GM19240 (cell line): Measurements from ENCODE around the gene DYNLT3.

Experiments
- DNase-seq: peaks from one replicate; pipeline ENCODE4 v3.0.0; 2011; ENCODE audit warnings: low spot score; ENCODE audit not compliant: insufficient read length

Gene DYNLT3

DNA sequence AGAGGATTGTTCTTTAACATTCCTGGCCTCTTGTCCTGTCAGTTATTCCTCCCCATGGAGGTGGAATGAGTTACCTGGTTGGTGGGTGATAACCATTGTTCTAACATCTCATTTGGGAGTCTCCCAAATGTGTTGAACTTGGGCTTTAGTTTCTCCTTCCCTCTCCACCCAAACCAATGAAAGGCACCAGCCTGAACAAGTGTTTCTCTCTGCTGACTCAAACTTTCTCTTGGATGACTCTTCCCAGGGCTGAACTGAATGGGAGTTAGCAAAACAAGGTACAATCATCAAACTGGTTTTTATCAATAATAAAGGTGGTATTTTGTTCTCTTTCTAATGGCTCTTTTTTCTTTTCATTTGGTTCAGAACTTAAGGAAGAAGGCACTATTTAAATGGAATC, 2.7 kb downstream of the DYNLT3 start:
- DNase-seq = no peak

DNA sequence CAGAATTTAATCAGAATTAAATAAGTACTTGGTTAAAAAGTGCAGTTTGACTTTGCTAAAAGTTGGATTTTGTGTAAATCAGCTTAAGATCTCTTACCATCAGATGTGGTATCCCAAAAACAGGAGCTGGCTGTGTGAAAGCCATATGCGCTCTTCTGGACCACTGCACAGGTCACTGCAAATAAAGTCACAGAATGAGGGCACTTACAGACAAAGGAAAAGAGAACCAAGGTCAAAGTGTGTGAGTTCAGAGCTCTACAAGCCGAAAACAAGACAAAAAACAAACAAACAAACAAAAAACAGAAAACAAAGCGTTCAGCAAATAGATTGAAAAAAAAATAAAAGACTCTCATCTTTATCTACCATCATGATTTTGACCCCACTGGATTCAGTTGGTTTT, 6.4 kb downstream of the DYNLT3 start:
- DNase-seq = no peak

GRCh38 chrX:37834937-37835336, 12.4 kb downstream of the DYNLT3 start:
- no peak for DNase-seq

GRCh38 chrX:37830371-37830770, 17.0 kb downstream of the DYNLT3 start:
- DNase-seq = no peak

DNA sequence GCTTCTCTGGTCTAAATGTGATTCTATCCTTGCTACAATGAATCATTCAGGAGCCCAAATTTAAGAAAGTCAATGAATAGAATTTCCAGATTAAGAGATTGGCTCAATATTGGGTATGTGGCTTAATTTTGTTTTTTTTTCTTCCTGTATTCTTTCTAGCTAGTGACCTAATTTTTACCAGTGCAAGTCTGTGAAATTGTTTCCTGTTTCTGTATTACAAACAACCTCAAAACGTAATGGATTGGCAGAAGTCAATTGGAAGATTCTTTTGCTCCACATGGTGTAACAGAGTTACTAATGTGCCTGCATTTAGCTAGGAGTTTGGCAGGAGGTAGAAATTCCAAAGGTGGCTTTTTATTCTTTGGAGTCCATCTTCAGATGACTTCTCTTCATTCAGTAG, 17.6 kb downstream of the DYNLT3 start:
- no peak for DNase-seq

DNA sequence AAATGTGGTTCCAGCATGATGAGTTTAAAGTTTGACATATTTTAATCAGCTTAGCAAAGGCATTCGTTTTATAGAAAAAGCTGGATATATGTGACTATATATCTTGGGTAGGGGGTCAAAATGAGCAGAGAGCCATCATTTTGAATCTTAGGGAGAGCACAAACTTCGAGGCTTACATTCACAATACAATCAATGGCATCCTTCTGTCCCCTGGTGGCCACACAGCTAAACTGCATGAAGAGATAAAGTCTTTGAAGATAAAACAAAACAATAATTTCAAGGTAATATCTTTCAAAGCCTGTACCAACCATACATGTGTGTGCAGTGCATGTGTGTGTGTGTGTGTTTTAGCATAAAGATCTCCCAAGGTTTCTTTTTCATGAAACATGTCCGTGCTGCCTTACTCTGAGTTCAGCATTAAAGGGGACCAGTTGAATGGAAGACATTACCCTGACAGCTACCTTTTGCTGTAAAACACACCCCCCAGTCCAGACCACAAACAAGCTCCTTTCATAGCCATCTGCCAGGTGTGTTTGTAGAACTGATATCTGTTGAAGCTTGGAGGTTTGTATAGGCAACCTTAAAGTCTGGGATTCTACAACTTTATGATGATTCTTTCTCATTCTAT, 22.0 kb downstream of the DYNLT3 start:
- no peak for DNase-seq

DNA sequence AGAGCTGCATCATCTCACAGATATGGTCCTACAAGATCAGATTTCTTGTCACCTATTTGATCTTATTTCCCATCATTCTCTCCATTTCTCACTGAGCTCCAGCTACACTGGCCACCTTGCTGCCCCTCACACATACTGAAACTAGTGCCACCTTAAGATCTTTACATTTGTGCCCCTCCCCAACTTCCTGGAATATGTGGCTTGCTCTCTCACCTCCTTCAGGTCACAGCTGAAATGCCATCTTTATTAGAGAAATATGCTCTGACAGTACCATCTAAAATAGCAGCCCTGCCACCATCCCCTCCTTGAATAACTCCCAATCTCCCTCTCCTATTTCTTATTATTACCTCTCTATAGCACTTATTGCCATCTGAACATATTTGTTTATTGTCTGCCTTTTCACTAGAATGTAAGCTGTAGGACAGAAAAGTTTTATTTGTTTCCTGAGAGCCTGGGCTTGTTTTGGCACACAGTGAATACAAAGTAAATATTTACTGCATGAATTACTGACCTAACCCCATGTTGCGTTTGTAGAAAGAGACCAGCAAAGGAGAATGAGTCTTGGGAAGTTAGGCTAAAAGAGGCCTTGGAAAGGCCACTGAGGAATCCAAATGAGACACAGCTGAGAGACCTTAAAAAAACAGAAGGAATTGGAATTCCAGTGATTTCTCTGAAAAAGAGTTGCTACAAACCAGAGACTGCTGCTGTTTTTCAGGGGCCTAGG, 22.7 kb downstream of the DYNLT3 start:
- no peak for DNase-seq

DNA sequence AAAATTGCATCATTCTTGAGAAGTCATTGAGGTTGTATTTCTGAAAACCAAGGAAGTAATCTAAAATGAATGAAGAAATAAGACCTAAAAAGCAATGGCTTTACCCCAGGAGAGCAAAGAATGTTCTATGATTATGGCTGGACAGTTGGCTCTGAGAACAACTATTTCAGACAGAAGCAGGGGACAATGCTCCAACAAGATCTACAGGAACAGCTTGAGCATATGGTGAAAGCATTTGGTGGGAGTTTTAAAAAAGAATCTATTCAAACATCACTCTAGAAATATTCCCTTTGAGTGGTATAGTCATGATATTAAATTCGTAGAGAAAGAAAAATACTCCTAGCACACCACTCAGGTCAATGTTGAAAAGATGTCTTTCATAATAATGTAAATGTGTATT, 26.7 kb downstream of the DYNLT3 start:
- no peak for DNase-seq

DNA sequence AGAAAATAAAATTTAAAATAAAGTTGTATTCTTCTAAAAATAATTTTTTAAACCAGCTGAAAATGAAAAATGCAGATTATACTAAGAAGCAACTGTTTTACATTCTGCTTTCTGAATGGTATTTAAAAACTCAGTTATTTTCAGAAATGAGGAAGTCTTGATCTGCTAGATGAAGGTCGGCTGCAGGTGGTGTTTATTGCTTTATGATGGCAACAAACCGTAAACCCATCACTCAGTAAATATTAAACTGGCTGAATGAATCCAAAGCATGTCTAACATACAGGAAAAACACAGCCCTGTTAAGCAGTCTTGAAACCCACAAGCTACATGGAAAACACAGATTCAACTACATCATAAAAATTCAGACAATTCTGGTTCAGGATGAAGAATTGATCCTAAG, 29.3 kb downstream of the DYNLT3 start:
- no peak for DNase-seq

GRCh38 chrX:37817579-37817978, 29.8 kb downstream of the DYNLT3 start:
- no peak for DNase-seq

DNA sequence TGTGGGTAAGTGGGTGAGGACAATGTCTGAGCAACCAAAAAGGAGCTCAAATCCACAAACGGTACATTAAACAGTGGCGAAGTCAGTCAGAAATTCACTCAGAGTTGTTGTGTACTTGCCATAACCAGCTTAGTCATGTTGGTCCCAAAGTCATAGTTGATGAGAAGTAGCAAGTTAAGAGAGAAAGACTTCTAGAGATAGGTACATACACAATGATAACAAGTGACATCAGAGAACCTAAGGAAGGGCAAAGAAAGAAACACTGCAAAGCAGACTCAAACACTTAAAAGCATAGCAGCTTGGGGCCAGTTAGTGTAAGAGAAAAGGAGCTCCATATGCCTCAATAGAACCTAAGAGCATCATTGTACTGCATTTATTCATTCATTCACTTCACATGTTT, 30.2 kb downstream of the DYNLT3 start:
- DNase-seq = no peak

- DNase-seq = no peak
These were observed 30.6 kb downstream of the DYNLT3 start for GRCh38 chrX:37816766-37817165.

DNA sequence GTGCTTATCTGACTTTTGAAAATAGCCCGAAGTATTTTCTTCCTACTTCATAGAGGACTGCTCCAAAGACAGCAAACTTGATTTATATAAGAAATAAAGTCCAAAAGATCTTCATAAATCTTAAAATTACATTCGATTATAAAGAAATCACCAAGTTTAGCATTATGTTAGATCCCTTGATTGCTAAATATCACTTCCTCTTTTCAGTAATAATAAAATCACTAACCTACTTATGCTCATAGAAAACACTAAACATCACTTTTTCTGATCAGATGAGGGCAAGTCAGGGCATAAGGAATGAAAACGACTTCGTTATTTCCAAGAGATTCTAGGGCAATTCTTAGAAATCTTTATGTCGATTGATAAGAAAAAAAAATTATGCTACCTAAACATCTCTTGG, 32.0 kb downstream of the DYNLT3 start:
- DNase-seq = no peak

- no peak for DNase-seq
These were observed 33.8 kb downstream of the DYNLT3 start for GRCh38 chrX:37813570-37813969.

GRCh38 chrX:37812110-37812509, 35.3 kb downstream of the DYNLT3 start:
- DNase-seq = no peak

GRCh38 chrX:37809970-37810369, 37.4 kb downstream of the DYNLT3 start:
- DNase-seq = no peak

DNA sequence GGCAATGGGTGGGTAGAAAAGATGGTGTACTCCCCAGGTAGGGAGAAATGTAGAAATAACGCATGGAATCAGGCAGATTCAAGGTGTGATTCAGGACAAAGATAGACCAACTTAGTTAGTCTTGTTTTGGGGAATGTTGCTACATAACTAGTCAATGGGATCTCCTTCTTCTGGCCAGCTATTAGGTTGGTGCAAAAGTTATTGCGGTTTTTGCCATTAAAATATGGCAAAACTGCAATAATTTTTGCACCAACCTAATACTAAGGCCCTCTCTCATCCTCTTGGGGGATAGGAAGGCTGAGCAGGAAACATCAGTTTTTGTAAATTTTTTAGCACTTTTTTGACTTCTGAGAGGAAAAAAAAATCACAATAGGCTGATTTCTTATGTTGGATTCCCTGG, 44.3 kb downstream of the DYNLT3 start:
- DNase-seq = no peak

GRCh38 chrX:37802028-37802427, 45.3 kb downstream of the DYNLT3 start:
- DNase-seq = no peak

GRCh38 chrX:37800717-37801116, 46.7 kb downstream of the DYNLT3 start:
- no peak for DNase-seq

DNA sequence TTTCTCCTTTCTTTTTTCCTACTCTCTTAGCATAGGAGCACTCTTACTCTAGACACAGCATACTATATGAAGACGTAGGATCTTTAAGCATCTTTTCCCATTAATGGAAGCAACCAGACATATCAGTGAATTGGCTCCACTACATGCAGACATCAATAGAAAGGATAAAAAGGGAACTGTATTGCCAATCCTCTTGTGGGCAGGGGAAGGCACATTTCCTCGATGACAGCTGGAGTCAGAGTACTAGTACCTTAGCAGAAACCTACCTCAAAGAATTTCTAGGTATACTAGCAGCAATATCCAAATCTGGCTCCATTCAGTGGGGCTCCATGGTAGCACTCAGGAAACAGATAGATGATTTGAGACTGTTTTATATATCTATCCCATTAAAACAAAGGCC, 47.4 kb downstream of the DYNLT3 start:
- no peak for DNase-seq

DNA sequence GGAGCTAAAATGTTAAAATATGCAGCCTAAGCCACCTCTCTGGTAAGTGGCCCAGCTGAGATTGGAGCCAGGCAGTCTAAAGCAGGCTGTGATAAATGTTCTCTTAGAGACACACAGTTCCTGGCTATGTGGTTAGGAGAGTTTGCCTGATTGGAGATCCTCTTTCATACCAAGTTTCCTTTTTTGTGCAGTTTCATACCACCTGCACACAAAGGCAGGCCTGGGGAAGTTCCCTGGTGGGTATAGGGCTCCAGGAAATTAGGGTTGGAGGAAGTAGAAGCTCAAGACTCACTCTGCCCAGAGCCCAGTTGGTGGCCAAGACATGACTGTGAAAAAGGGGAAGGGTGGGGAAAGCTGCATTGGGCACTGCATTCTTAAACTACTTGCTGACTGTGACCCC, 50.6 kb downstream of the DYNLT3 start:
- no peak for DNase-seq

DNA sequence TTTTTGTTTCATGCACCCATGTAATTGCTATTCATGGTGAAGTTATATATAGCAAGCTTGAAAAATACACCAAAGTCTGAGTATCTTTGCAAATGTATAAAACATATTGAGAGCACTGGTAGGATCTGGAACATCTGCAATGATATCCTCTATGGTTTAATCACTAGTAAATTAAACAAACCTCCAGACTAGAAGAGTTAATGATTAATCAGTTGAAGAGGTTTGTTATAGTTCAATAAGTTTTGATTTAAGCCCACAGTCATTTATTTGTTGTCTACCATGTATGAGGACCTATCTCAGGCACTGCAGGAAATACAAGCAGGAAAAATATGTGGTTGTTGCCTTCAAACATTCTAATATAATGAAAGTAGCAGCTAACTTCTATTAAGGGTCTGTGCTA, 51.1 kb downstream of the DYNLT3 start:
- no peak for DNase-seq
